H1 (cell line): ENCODE results near the gene VPS13D. TPM values are rescaled to one million over a fixed set of nuclear protein-coding genes. Genes with fewer than 3 reads are reported as not detected.

Experiments used
- CTCF ChIA-PET: fragments of 300-600 bp; sonication (Branson Sonifier 250); formaldehyde crosslinking; loops from one replicate; lab custom pipeline; 2021; ENCODE audit not compliant: partially characterized antibody; lab: Charles Lee
- POLR2A ChIA-PET: fragments of 300-600 bp; sonication (Branson Sonifier 250); formaldehyde crosslinking; loops from one replicate; lab custom pipeline; 2021; ENCODE audit warnings: inconsistent platforms; ENCODE audit not compliant: partially characterized antibody; lab: Charles Lee
- DNase-seq, 2 experiments: peaks; one replicate each; pipeline versions ENCODE4 v3.0.0 to v3.0.0-alpha.2; 2010 to 2022; ENCODE audit warnings: low spot score in 2 of 2, low read depth in 1 of 2, mixed read lengths in 1 of 2
- FAIRE-seq: peaks from 2 replicates; lab custom pipeline; 2011; peaks lifted over from hg19 to GRCh38; lab: Jason Lieb, UNC
- H2AFZ ChIP-seq: 2 replicates; pipeline ENCODE4 v1.8.1; 2012; ENCODE audit warnings: low read length, inconsistent platforms
- H2AK5ac ChIP-seq: 2 replicates; pipeline ENCODE4 v1.6.1; 2013; ENCODE audit warnings: low read depth, low read length
- H2BK120ac ChIP-seq: replicated peaks from 2 replicates; pipeline ENCODE3; 2013; ENCODE audit warnings: low read depth, low read length, inconsistent platforms
- H2BK12ac ChIP-seq: 2 replicates; pipeline ENCODE4 v1.6.1; 2013; ENCODE audit warnings: low read depth, low read length
- H2BK15ac ChIP-seq: 2 replicates; pipeline ENCODE4 v1.6.1; 2013; ENCODE audit warnings: low read length
- H2BK20ac ChIP-seq: 2 replicates; pipeline ENCODE4 v1.6.1; 2013; ENCODE audit warnings: low read length
- H2BK5ac ChIP-seq: 2 replicates; pipeline ENCODE4 v1.6.1; 2013; ENCODE audit warnings: low read depth, low read length
- H3K14ac ChIP-seq: 2 replicates; pipeline ENCODE4 v1.6.1; 2013; ENCODE audit warnings: inconsistent platforms; ENCODE audit not compliant: insufficient read length
- H3K18ac ChIP-seq: 2 replicates; pipeline ENCODE4 v1.6.1; 2013; ENCODE audit warnings: low read length; ENCODE audit errors: extremely low read depth
- H3K23ac ChIP-seq: 2 replicates; pipeline ENCODE4 v1.6.1; 2013; ENCODE audit warnings: inconsistent platforms; ENCODE audit not compliant: insufficient read length
- H3K23me2 ChIP-seq: 2 replicates; pipeline ENCODE4 v1.6.1; 2013; ENCODE audit warnings: low read depth, low read length
- H3K27ac ChIP-seq: 2 replicates; pipeline ENCODE4 v1.6.1; 2011; ENCODE audit warnings: low read depth, low read length, inconsistent platforms
- H3K27me3 ChIP-seq, 4 experiments: replicated peaks in 1 of 4; 1 replicate in 1 of 4; 2 replicates in 3 of 4; pipeline versions ENCODE4 v1.6.1 to v1.8.1; 2011 to 2013; ENCODE audit warnings: low read length in 3 of 4, mild to moderate bottlenecking in 3 of 4, inconsistent platforms in 2 of 4, mixed read lengths in 2 of 4, moderate library complexity in 1 of 4; ENCODE audit not compliant: control insufficient read depth in 3 of 4, insufficient read depth in 3 of 4; ENCODE audit errors: extremely low read depth in 1 of 4
- H3K36me3 ChIP-seq, 4 experiments: 2 replicates each; pipeline versions ENCODE4 v1.6.1 to v1.8.1; 2011 to 2013; ENCODE audit warnings: mild to moderate bottlenecking in 4 of 4, low read length in 3 of 4, moderate library complexity in 2 of 4, control low read depth in 1 of 4, inconsistent platforms in 1 of 4; ENCODE audit not compliant: insufficient read depth in 4 of 4, control insufficient read depth in 2 of 4
- H3K4ac ChIP-seq: replicated peaks from 2 replicates; pipeline ENCODE3; 2013; ENCODE audit warnings: low read length, low read depth, mixed read lengths, inconsistent platforms; ENCODE audit not compliant: insufficient read length
- H3K4me1 ChIP-seq, 4 experiments: replicated peaks in 1 of 4; 1 replicate in 1 of 4; 2 replicates in 3 of 4; pipeline versions ENCODE4 v1.6.1 to v1.8.1; 2011 to 2013; ENCODE audit warnings: low read length in 3 of 4, inconsistent platforms in 2 of 4, mixed read lengths in 1 of 4; ENCODE audit not compliant: insufficient read depth in 4 of 4, control insufficient read depth in 3 of 4
- H3K4me2 ChIP-seq, 2 experiments: 2 replicates each; pipeline versions ENCODE4 v1.6.1 to v1.8.1; 2011 to 2013; ENCODE audit warnings: low read depth in 2 of 2, low read length in 2 of 2, control low read depth in 1 of 2, inconsistent platforms in 1 of 2, mild to moderate bottlenecking in 1 of 2; ENCODE audit not compliant: insufficient read depth in 1 of 2
- H3K4me3 ChIP-seq, 4 experiments: fragments of 200-600, 300-600 bp in 1 of 4; sonication (generic), shearing (Covaris generic), sonication (Bioruptor Twin) in 1 of 4; 2 replicates each; pipeline versions ENCODE4 v1.5.1 to v1.8.1; 2011 to 2016; ENCODE audit warnings: low read length in 4 of 4, low read depth in 3 of 4, control low read depth in 2 of 4, inconsistent platforms in 2 of 4, mild to moderate bottlenecking in 2 of 4, mixed read lengths in 1 of 4, moderate library complexity in 1 of 4; ENCODE audit not compliant: insufficient read depth in 2 of 4; ENCODE audit errors: extremely low read depth in 1 of 4
- H3K56ac ChIP-seq: replicated peaks from 2 replicates; pipeline ENCODE3; 2013; ENCODE audit warnings: low read depth, mild to moderate bottlenecking, mixed read lengths, low read length, inconsistent platforms; ENCODE audit not compliant: insufficient read length
- H3K79me1 ChIP-seq: 2 replicates; pipeline ENCODE4 v1.6.1; 2013; ENCODE audit warnings: low read depth, low read length, control low read depth
- H3K79me2 ChIP-seq, 2 experiments: 2 replicates each; pipeline versions ENCODE4 v1.6.1 to v1.8.1; 2012 to 2013; ENCODE audit warnings: low read length in 2 of 2, mild to moderate bottlenecking in 2 of 2, inconsistent platforms in 1 of 2; ENCODE audit not compliant: insufficient read depth in 2 of 2, control insufficient read depth in 1 of 2
- H3K9ac ChIP-seq, 4 experiments: replicated peaks in 1 of 4; 1 replicate in 1 of 4; 2 replicates in 3 of 4; pipeline versions ENCODE4 v1.6.1 to v1.8.1; 2011 to 2013; ENCODE audit warnings: low read depth in 3 of 4, low read length in 3 of 4, control low read depth in 2 of 4, mild to moderate bottlenecking in 2 of 4, moderate library complexity in 2 of 4, inconsistent platforms in 1 of 4; ENCODE audit errors: extremely low read depth in 1 of 4
- H3K9me3 ChIP-seq, 2 experiments: 2 replicates each; pipeline versions ENCODE4 v1.6.1 to v1.8.1; 2012 to 2013; ENCODE audit warnings: mild to moderate bottlenecking in 2 of 2, moderate library complexity in 2 of 2, control low read depth in 1 of 2, inconsistent platforms in 1 of 2, low read depth in 1 of 2, low read length in 1 of 2, mixed read lengths in 1 of 2; ENCODE audit not compliant: insufficient read depth in 2 of 2
- H4K20me1 ChIP-seq, 2 experiments: replicated peaks in 1 of 2; 2 replicates each; pipeline versions ENCODE3 to v1.8.1; 2011 to 2013; ENCODE audit warnings: inconsistent platforms in 2 of 2, low read length in 2 of 2, mild to moderate bottlenecking in 1 of 2; ENCODE audit not compliant: insufficient read depth in 2 of 2, control insufficient read depth in 1 of 2
- H4K5ac ChIP-seq: 2 replicates; pipeline ENCODE4 v1.6.1; 2013; ENCODE audit warnings: low read length, low read depth, mixed read lengths, inconsistent platforms; ENCODE audit not compliant: insufficient read length
- H4K8ac ChIP-seq: 2 replicates; pipeline ENCODE4 v1.8.0; 2013; ENCODE audit warnings: mild to moderate bottlenecking, moderate library complexity, low read length, inconsistent platforms; ENCODE audit not compliant: insufficient read depth; ENCODE audit errors: extremely low read depth
- H4K91ac ChIP-seq: replicated peaks from 2 replicates; pipeline ENCODE3; 2013; ENCODE audit warnings: low read length, mixed read lengths, inconsistent platforms; ENCODE audit not compliant: insufficient read length
- CBX8 ChIP-seq: fragments of 300-800, 300-1000 bp; sonication (generic); IDR thresholded peaks from 2 replicates; pipeline ENCODE4 v1.7.1; 2016; ENCODE audit warnings: low read depth, low read length, borderline replicate concordance
- CEBPB ChIP-seq: IDR thresholded peaks from 2 replicates; pipeline ENCODE4 v1.6.1; 2012; ENCODE audit warnings: low read depth, low read length
- JUN ChIP-seq: IDR thresholded peaks from 2 replicates; pipeline ENCODE4 v1.6.1; 2011; ENCODE audit warnings: low read depth, mild to moderate bottlenecking, improper control_type of control experiment, low read length
- JUND ChIP-seq: IDR thresholded peaks from 2 replicates; pipeline ENCODE4 v1.6.1; 2011; ENCODE audit warnings: mild to moderate bottlenecking, improper control_type of control experiment, low read length
- RBBP5 ChIP-seq: IDR thresholded peaks from 2 replicates; pipeline ENCODE4 v1.7.1; 2012; ENCODE audit warnings: low read depth, mild to moderate bottlenecking, inconsistent platforms, low read length, moderate library complexity, borderline replicate concordance
- RNF2 ChIP-seq: fragments of 200-900, 300-1000 bp; sonication (generic); IDR thresholded peaks from 2 replicates; pipeline ENCODE4 v1.7.1; 2016; ENCODE audit warnings: borderline replicate concordance, low read depth, mild to moderate bottlenecking, antibody characterized with exemption, low read length; ENCODE audit not compliant: poor library complexity, severe bottlenecking; ENCODE audit errors: missing control alignments
- SIN3A ChIP-seq, 2 experiments: IDR thresholded peaks in 1 of 2; conservative IDR thresholded peaks in 1 of 2; 2 replicates each; pipeline ENCODE4 v1.6.1; 2011 to 2012; ENCODE audit warnings: low read length in 2 of 2, improper control_type of control experiment in 1 of 2, low read depth in 1 of 2, mild to moderate bottlenecking in 1 of 2
- SIRT6 ChIP-seq: IDR thresholded peaks from one replicate; pipeline ENCODE4 v1.7.1; 2012; ENCODE audit warnings: low read length, inconsistent platforms
- YY1 ChIP-seq: IDR thresholded peaks from 2 replicates; pipeline ENCODE4 v1.6.1; 2011; ENCODE audit warnings: low read depth, mild to moderate bottlenecking, low read length
- WGBS, 2 experiments: shearing (Covaris generic) in 1 of 2; methylation state at CpG; one replicate each; pipeline versions ENCODE4 v1.1.6 to v1.1.7; 2013 to 2015; ENCODE audit warnings: low lambda C conversion rate in 2 of 2, mixed read lengths in 2 of 2, inconsistent platforms in 1 of 2, low coverage in 1 of 2, missing lambda C conversion rate in 1 of 2; ENCODE audit not compliant: insufficient replicate concordance in 2 of 2, insufficient coverage in 1 of 2, insufficient read length in 1 of 2; ENCODE audit errors: extremely low coverage in 1 of 2, missing lambda C conversion rate in 1 of 2; 5-methylcytosine and 5-hydroxymethylcytosine counted together
- polyA plus RNA-seq, 7 experiments: library from polyadenylated mRNA; depleted of rRNA in 3 of 7; stranded (reverse) in 5 of 7; unstranded in 2 of 7; fragments of >200 nt in 5 of 7; fragments of 200-250 nt in 2 of 7; gene quantifications; 1 replicate in 5 of 7; 2 replicates in 1 of 7; 4 replicates in 1 of 7; pipeline versions ENCODE4 v1.2.1 to v1.2.3, GENCODE V29; 2011 to 2013; ENCODE audit warnings: missing spikeins in 2 of 7, mixed read lengths in 2 of 7
- total RNA-seq: library from RNA; stranded (reverse); fragmentation: NEBNext Ultra II Directional; extraction: Animal tissue kit (Norgen Biotek cat#: 25700); gene quantifications from 2 replicates; pipeline ENCODE4 v1.2.1, GENCODE V29; 2021

The VPS13D gene
- total and polyA plus RNA-seq, 2 of the 8 experiments (the other 6 are each of a cell fraction or from before 2014, with no cell fraction given): 10.9 to 31.2 TPM

- H2BK20ac ChIP-seq: no peak overlapping the region
- H3K9ac ChIP-seq: no peak overlapping the region
- no peak overlapping the region for H2BK5ac ChIP-seq
- no peak overlapping the region for H4K91ac ChIP-seq
- no peak overlapping the region for H3K14ac ChIP-seq
- FAIRE-seq (no peak), DNase-seq (no peak)
- H3K9me3 ChIP-seq: peaks cover 4 to 7% of the 10 kb centered on the region in 2 experiments; a peak in 2 of 4 replicates
- H2AK5ac ChIP-seq: no peak overlapping the region
- H3K56ac ChIP-seq: no peak overlapping the region
- no peak overlapping the region for H2BK15ac ChIP-seq
- H3K4me2 ChIP-seq: no peak overlapping the region
- no peak overlapping the region for H2BK120ac ChIP-seq
- ChIA-PET POLR2A (interaction anchor here (0.6 to 0.9 kb wide), 2 partner anchors 117 to 126 kb away, joined by 3 read pairs; no protein-coding TSS in a partner anchor), CTCF (interaction anchor here (1.1 to 1.2 kb wide), 2 partner anchors 180 to 202 kb away, joined by 4 read pairs; no protein-coding TSS in a partner anchor)
- no peak overlapping the region for H4K8ac ChIP-seq
- H3K79me2 ChIP-seq: no peaks in the 10 kb centered on the region
- H3K4me3 ChIP-seq: no peak overlapping the region
- no peak overlapping the region for H4K5ac ChIP-seq
- peaks cover 0 to 6% (median under 1%) of the 10 kb centered on the region in 4 experiments; a peak in 3 of 8 replicates for H3K36me3 ChIP-seq
- no peak for TF ChIP-seq JUN
- no peak for TF ChIP-seq SIRT6
- no peak for TF ChIP-seq CEBPB
- TF ChIP-seq RNF2: no peak
- TF ChIP-seq JUND: no peak
- no peak for TF ChIP-seq RBBP5
- no peak for TF ChIP-seq YY1
- TF ChIP-seq SIN3A (conservative IDR thresholded peaks at IDR 0.05 in 1 of 2, IDR thresholded peaks at IDR 0.05 in 1 of 2; ENCODE audit: low read depth in 1 of 2, low read length in 2 of 2): no peak
- no peak for TF ChIP-seq CBX8
- H3K18ac ChIP-seq: no peak overlapping the region
- no peak overlapping the region for H3K4ac ChIP-seq
- H2BK12ac ChIP-seq: no peak overlapping the region
- H3K4me1 ChIP-seq: peaks cover 0 to 9% (median 2%) of the 10 kb centered on the region in 4 experiments; a peak in 3 of 7 replicates
- H3K27me3 ChIP-seq: no peaks in the 10 kb centered on the region
- 87% methylated on average over 9 of the region's 11 CpGs; no CpG with 5 or more reads in 1 of the 2 experiments for WGBS, 2 experiments
- H3K23me2 ChIP-seq: no peaks in the 10 kb centered on the region
- no peak overlapping the region for H3K27ac ChIP-seq
- H2AFZ ChIP-seq: no peak overlapping the region
- no peak overlapping the region for H3K23ac ChIP-seq
- H3K79me1 ChIP-seq: no peaks in the 10 kb centered on the region
- H4K20me1 ChIP-seq: no peaks in the 10 kb centered on the region
Measured at GRCh38 chr1:12478612-12478985, 248.8 kb downstream of the VPS13D start.
